ACHN (cell line): Measurements from ENCODE around the gene OTUD6A.

Experiments
- DNase-seq: peaks from one replicate; pipeline ENCODE4 v3.0.0-alpha.2; 2015
- in situ Hi-C: cut with HindIII; loops from 2 replicates; pipeline ENCODE4 v1.10.0; 2017; ENCODE audit warnings: low sequenced_read_pairs, low pct_ligation_motif_present, low pct_unique_long_range_greater_than_20kb

OTUD6A gene

DNA sequence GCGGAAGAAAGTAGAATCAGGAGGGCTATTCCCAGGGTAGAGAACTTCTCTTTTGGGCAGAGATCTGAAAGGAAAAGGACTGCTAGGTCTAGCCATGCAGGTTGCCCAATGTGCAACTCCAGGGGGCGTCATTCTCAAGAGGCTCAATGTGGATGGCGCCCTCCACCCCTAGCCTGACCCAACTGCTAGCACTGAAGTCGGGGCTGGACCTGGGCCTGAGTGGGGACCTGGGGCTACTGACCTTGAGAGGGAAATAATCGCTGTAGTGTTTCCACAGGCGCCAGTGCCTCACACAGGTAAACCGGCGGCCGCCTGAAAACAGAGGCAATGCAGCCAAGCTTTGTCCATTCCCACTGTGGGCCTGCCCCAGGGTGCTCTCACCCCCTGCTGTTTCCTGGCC is 18.6 kb upstream of the OTUD6A start:
- DNase-seq, result no peak
- in situ Hi-C loops, result no loop called here

GRCh38 chrX:70044541-70045245 is 17.6 kb upstream of the OTUD6A start:
- DNase-seq, result no peak
- in situ Hi-C loops, result no loop called here

- in situ Hi-C loops, result no loop called here
- no peak for DNase-seq
Observed at GRCh38 chrX:70046978-70047377, 15.3 kb upstream of the OTUD6A start.

DNA sequence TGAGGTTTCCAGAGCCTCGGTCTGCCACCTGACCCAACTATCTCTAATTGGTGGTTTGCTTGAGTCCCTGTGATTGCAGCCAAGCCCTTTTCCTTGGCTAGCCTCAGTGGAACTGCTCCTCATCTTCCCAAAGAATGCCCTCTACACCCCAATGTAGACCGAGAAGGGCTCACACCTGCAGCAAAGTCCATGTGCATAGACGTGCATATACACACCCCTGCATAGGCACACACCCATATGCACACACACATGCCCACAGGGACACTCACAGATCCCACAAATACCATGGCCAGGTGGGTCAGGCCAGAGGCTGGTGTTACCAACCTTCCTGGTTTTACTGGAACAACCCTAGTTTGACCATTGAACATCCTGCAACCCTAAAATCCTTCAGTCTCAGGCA is 12.9 kb upstream of the OTUD6A start:
- in situ Hi-C loops, result no loop called here
- DNase-seq, result no peak

DNA sequence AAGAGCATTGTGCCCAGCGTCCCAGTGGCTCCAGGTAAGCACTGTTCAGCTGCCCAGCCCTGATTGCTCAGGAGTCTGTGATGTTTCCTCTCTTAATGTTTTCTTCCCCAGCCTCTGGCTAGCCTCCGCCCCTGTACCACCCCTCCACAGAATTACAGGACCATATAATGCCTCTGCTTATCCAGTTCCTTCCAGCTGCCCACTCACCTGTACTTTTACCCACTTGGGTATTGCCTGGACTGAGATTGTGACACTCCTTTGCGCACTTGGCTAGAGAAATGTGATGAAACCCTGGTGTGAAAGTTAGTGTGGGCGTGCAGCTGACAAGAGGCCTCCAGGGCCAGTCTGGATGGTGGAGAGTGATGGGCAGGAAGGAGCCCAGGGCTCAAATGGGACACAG is 12.3 kb upstream of the OTUD6A start, which contains the start of gene AWAT2:
Gene AWAT2, minus strand, starts transcription at position 14 of the 400 bp plus-strand sequence. Its CDS starts 6 bp downstream, at position 8.
- in situ Hi-C loops, result no loop called here
- no peak for DNase-seq

- DNase-seq, result no peak
- in situ Hi-C loops, result no loop called here
Observed at GRCh38 chrX:70052895-70053615, 9.2 kb upstream of the OTUD6A start.

GRCh38 chrX:70054391-70054790 is 7.9 kb upstream of the OTUD6A start:
- no peak for DNase-seq
- in situ Hi-C loops, result no loop called here

DNA sequence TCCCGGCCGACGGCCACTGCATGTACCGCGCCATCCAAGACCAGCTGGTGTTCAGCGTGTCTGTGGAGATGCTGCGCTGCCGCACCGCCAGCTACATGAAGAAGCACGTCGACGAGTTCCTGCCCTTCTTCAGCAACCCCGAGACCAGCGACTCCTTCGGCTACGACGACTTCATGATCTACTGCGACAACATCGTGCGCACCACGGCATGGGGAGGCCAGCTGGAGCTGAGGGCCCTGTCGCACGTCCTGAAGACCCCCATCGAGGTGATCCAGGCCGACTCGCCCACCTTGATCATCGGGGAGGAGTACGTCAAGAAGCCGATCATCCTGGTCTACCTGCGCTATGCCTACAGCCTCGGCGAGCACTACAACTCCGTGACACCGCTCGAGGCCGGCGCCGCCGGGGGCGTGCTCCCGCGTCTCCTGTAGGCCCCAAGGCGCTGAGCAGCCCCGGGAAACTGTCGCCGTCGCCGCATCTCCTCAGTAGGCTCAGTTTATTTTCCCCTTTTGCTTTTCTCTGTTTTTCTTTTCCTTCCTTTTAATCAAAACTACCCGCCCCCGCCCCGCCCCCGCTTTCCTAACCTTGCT is 799 bp downstream of the OTUD6A start:
- in situ Hi-C loops, result no loop called here
- no peak for DNase-seq

DNA sequence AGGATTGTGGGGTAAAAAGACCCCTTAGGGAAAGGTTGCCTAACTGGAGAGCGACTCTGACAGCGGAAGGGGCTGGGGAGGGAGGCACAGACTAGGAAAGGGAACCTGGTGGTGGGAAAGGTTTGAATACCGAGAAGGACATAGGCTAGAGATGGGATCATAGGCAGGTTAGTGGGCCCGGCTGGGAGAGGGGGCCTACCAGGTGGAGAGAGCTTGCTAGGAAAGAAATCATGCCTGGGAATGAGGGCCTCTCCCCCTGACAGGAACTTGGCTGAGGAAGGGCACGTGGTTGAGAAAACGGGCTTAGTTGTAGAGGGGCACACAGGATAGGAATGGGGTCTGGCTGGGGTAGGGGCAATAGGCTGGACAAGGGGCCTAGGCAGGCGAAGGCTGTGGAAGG is 4.4 kb downstream of the OTUD6A start:
- in situ Hi-C loops, result no loop called here
- DNase-seq, result no peak

DNA sequence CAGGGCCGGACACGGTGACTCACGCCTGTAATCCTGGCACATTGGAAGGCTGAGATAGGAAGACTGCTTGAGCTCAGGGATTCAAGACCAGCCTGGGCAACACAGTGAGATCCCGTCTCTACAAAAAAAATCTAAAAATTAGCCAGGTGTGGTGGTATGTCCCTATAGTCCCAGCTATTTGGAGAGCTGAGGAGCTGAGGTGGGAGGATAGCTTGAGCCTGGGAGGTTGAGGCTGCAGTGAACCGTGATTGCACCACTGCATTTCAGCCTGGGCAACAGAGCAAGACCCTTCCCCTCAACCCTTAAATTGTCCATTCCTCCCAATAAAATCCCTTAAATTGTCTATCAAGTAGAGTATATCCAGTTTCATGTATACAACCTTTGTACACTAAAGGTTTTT is 17.0 kb downstream of the OTUD6A start:
- in situ Hi-C loops, result no loop called here
- DNase-seq, result no peak

DNA sequence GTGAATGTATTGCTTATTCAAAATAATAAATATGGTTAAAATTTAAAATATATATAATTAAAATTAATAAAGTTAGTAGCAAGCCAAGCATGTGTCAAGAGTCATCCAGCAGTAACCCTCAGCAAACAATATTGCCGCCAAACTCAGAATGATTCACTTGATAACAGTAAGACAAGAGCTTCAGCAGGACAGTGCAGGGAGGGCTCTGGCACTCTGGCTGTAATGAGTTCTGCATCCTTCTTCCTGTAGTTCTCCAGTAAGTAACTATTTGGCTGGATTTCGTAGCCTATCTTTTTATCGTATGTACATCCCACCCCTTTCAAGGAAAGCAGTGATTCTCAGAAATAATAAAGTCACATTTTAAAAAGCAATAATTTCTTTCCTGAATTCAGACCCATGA is 17.6 kb downstream of the OTUD6A start:
- DNase-seq, result no peak
- in situ Hi-C loops, result no loop called here

- in situ Hi-C loops, result no loop called here
- no peak for DNase-seq
Observed at GRCh38 chrX:70082723-70083122, 20.5 kb downstream of the OTUD6A start.

DNA sequence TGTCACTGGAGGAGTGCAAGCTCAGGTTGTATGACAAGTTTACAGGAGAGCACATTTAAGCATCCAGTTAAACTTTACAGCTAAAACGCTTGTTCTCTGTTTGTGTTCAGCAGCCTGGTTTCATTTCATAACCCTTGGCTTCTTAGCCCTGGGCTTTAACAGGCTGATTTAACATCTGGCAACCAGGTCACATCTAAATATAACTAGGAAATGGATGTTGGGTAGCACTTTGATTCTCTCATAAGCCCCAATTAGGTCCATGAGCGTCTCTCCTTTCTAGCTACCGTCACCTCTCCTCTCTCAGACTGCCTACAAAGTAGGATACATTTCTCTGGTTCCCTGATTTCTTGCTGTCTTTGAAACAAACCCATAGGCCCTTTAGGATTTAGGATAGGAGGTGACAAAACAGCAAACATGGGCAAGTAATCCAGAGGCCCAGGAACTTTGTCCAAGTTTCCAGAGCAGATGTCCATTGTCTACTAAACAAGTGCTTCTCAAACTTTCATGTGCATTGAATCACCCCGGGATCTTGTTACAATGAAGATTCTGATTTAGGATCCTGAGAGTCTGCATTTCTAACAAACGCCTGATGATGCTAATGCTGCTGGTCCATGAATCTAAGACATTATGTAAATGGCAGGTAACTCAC is 22.5 kb downstream of the OTUD6A start:
- no peak for DNase-seq
- in situ Hi-C loops, result no loop called here

GRCh38 chrX:70087857-70088630 is 25.8 kb downstream of the OTUD6A start:
- no peak for DNase-seq
- in situ Hi-C loops, result no loop called here

GRCh38 chrX:70088751-70089150 is 26.5 kb downstream of the OTUD6A start:
- no peak for DNase-seq
- in situ Hi-C loops, result no loop called here

- DNase-seq, result no peak
- in situ Hi-C loops, result no loop called here
Observed at GRCh38 chrX:70089604-70090297, 27.5 kb downstream of the OTUD6A start.

GRCh38 chrX:70092247-70092646 is 30.0 kb downstream of the OTUD6A start:
- DNase-seq, result no peak
- in situ Hi-C loops, result no loop called here

- in situ Hi-C loops, result no loop called here
- DNase-seq, result no peak
Observed at GRCh38 chrX:70096052-70096451, 33.8 kb downstream of the OTUD6A start.
